Measurements from ENCODE around the gene ZNF683. TPM values are rescaled to one million over a fixed set of nuclear protein-coding genes. Genes with fewer than 3 reads are reported as not detected.

ZNF683 gene
- total and polyA plus RNA-seq, 9 of the 15 experiments (the other 6 are each of a cell fraction or from before 2014, with no cell fraction given), result not detected

GRCh38 chr1:26337206-26337535, 35.4 kb downstream of the ZNF683 start:
- no peaks in the 10 kb centered on the region for H4K20me1 ChIP-seq (replicated peaks; ENCODE audit: control insufficient read depth, insufficient read depth, low read length)
- H3K4me2 ChIP-seq (ENCODE audit: insufficient read depth, low read length), result peak overlapping the region; percentile 89; the same call in 1 of the 2 replicates
- 55% methylated on average over 7 of the region's 7 CpGs for WGBS (ENCODE audit: insufficient coverage, low coverage, missing lambda C conversion rate)
- no peak for DNase-seq (ENCODE audit: extremely low read depth in 1 of 4, low spot score in 3 of 4)
- H3K79me2 ChIP-seq (ENCODE audit: control insufficient read depth, insufficient read depth, low read length), result no peaks in the 10 kb centered on the region
- peak overlapping the region; percentile 98 for H2AFZ ChIP-seq (ENCODE audit: low read depth, low read length)
- H3K27me3 ChIP-seq (ENCODE audit: control insufficient read depth in 2 of 2, insufficient read depth in 2 of 2, low read length in 2 of 2), result no peaks in the 10 kb centered on the region
- CTCF ChIA-PET (ENCODE audit: low intra/inter-chr PET ratio), result no interaction called here
- no TSS peak for BruUV-seq (replicated peaks)
- peak overlapping the region; percentile 85 for H3K27ac ChIP-seq (ENCODE audit: extremely low read depth, low read depth, low read length)
- no peaks in the 10 kb centered on the region for H3K36me3 ChIP-seq (ENCODE audit: control insufficient read depth, insufficient read depth, low read length)
- H3K9me1 ChIP-seq (ENCODE audit: control insufficient read depth, insufficient read depth, low read length), result peaks cover 4% of the 10 kb centered on the region
- FAIRE-seq, result no peak
- intact Hi-C loops (cut with micrococcal nuclease), result no loop called here
- TF ChIP-seq HNRNPLL (IDR thresholded peaks at IDR 0.05; ENCODE audit: low read depth, low read length, poor library complexity, severe bottlenecking) (peak; percentile 4), ZNF740 (CRISPR knock-in tag; IDR thresholded peaks at IDR 0.05) (no peak), ZNF740 (tag; IDR thresholded peaks at IDR 0.05) (peak in 1 of 2 experiments; percentile 69; a peak in 2 of 4 replicates), THAP7 (CRISPR knock-in tag; IDR thresholded peaks at IDR 0.05) (no peak), SMARCE1 (IDR thresholded peaks at IDR 0.05) (0 out of 2 replicates have a peak, but pooled peaks have one; percentile 1), FOXK2 (conservative IDR thresholded peaks at IDR 0.05 in 1 of 2, IDR thresholded peaks at IDR 0.05 in 1 of 2; ENCODE audit: low read depth in 2 of 2) (no peak), NFRKB (IDR thresholded peaks at IDR 0.05; ENCODE audit: low read depth) (peak; percentile 91; the same call in 1 of the 2 replicates), ZNF696 (CRISPR knock-in tag; conservative IDR thresholded peaks at IDR 0.05) (no peak), ZNF395 (CRISPR knock-in tag; IDR thresholded peaks at IDR 0.05) (peak; percentile 50; the same call in 1 of the 2 replicates), TRIM28 (IDR thresholded peaks at IDR 0.05) (no peak), ZBTB7A (IDR thresholded peaks at IDR 0.05; ENCODE audit: borderline replicate concordance, control insufficient read depth, low read depth, low read length) (no peak), SMC3 (conservative IDR thresholded peaks at IDR 0.05; ENCODE audit: insufficient read depth, low read depth, low read length) (no peak), HDAC1 (IDR thresholded peaks at IDR 0.05) (no peak), NR2C2 (CRISPR knock-in tag; IDR thresholded peaks at IDR 0.05) (no peak), NR2C2 (tag; IDR thresholded peaks at IDR 0.05) (peak; percentile 71; the same call in 1 of the 2 replicates), ZNF584 (CRISPR knock-in tag; IDR thresholded peaks at IDR 0.05; ENCODE audit: low read depth) (peak; percentile 88; the same call in 1 of the 2 replicates), GTF2A2 (tag; IDR thresholded peaks at IDR 0.05) (peak; percentile 64; the same call in 1 of the 2 replicates), USF1 (CRISPR knock-in tag; IDR thresholded peaks at IDR 0.05) (no peak), SRSF3 (IDR thresholded peaks at IDR 0.05; ENCODE audit: insufficient read depth, low read length) (peak; percentile 99; the same call in 1 of the 2 replicates)
- H3K4me1 ChIP-seq (replicated peaks in 1 of 2; ENCODE audit: control insufficient read depth in 2 of 2, insufficient read depth in 2 of 2, low read length in 2 of 2), result peaks cover 14 to 21% of the 10 kb centered on the region in 2 experiments
- H3K9me3 ChIP-seq (replicated peaks; ENCODE audit: control insufficient read depth, insufficient read depth, low read depth, low read length), result no peaks in the 10 kb centered on the region
- POLR2A ChIA-PET, result interaction anchor here (0.9 to 3.1 kb wide), 8 partner anchors 10 to 179 kb away, joined by 3 to 24 read pairs (median 5); partner anchors contain the start of gene CD52
- H3K4me3 ChIP-seq, result no peak overlapping the region
- peak overlapping the region; percentile 80 to 95 for H3K9ac ChIP-seq (ENCODE audit: insufficient read depth in 1 of 2, low read depth in 2 of 2, low read length in 2 of 2)
- in situ Hi-C loops (cut with MboI), result no loop called here
- ATAC-seq, result peak; percentile 1; the same call in 2 of the 3 replicates
